ENCODE data around the gene UTS2B. TPM values are rescaled to one million over a fixed set of nuclear protein-coding genes. Genes with fewer than 3 reads are reported as not detected.

The UTS2B gene
- total RNA-seq, 1 experiment from 2014 or later, result 4.7 TPM

- no peak overlapping the region for H3K4me3 ChIP-seq (ENCODE audit: low read depth, low read length, poor library complexity, severe bottlenecking)
- H3K36me3 ChIP-seq (ENCODE audit: insufficient read depth, low read length, poor library complexity, severe bottlenecking), result no peaks in the 10 kb centered on the region
- POLR2A ChIA-PET (ENCODE audit: low non-redundant PET), result no interaction called here
- intact Hi-C loops (cut with micrococcal nuclease; ENCODE audit: unreplicated experiment), result no loop called here
- H3K4me1 ChIP-seq (ENCODE audit: insufficient read depth, low read length, poor library complexity, severe bottlenecking), result peaks cover 54% of the 10 kb centered on the region
- no peaks in the 10 kb centered on the region for H3K9me3 ChIP-seq (ENCODE audit: low read depth, low read length, poor library complexity, severe bottlenecking)
- no peak overlapping the region for H3K27ac ChIP-seq (ENCODE audit: low read depth, low read length, poor library complexity, severe bottlenecking)
- no peaks in the 10 kb centered on the region for H3K27me3 ChIP-seq (replicated peaks; ENCODE audit: insufficient read depth, low read depth, low read length, poor library complexity)
- CTCF ChIA-PET, result no interaction called here
- no TSS peak for BruUV-seq (replicated peaks)
- DNase-seq (ENCODE audit: low spot score), result no peak
- no peak for TF ChIP-seq EZH2 (IDR thresholded peaks at IDR 0.05; ENCODE audit: borderline replicate concordance, low read depth, low read length, poor library complexity, severe bottlenecking)
- TF ChIP-seq, protein P1, sequence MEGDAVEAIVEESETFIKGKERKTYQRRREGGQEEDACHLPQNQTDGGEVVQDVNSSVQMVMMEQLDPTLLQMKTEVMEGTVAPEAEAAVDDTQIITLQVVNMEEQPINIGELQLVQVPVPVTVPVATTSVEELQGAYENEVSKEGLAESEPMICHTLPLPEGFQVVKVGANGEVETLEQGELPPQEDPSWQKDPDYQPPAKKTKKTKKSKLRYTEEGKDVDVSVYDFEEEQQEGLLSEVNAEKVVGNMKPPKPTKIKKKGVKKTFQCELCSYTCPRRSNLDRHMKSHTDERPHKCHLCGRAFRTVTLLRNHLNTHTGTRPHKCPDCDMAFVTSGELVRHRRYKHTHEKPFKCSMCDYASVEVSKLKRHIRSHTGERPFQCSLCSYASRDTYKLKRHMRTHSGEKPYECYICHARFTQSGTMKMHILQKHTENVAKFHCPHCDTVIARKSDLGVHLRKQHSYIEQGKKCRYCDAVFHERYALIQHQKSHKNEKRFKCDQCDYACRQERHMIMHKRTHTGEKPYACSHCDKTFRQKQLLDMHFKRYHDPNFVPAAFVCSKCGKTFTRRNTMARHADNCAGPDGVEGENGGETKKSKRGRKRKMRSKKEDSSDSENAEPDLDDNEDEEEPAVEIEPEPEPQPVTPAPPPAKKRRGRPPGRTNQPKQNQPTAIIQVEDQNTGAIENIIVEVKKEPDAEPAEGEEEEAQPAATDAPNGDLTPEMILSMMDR (conservative IDR thresholded peaks at IDR 0.05; ENCODE audit: low read depth, low read length), result no peak
Observed at GRCh38 chr3:191345334-191345733, 15.0 kb upstream of the UTS2B start.

DNA sequence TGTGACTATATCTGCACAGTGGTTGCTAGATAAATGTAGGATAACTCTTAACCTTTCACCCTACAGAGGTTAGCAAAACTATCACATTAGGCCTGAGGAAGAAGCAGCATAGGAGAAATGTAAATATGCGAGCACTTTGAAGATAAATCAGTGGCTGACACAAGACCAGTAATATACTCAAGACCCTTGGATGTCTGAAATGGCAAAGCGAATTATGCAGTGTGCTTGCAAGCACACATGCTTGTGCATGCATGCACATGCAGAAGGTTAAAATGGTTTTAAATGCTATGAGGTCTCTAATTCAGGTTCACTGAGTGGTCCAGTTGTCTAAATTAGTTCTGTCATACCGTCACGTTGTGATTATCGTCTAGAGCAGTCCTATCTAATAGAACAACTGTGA is 13.6 kb upstream of the UTS2B start:
- Histone ChIP-seq H3K4me1 (ENCODE audit: insufficient read depth, low read length, poor library complexity, severe bottlenecking) (peaks cover 53% of the 10 kb centered on the region), H3K27me3 (replicated peaks; ENCODE audit: insufficient read depth, low read depth, low read length, poor library complexity) (no peaks in the 10 kb centered on the region), H3K27ac (ENCODE audit: low read depth, low read length, poor library complexity, severe bottlenecking) (no peak overlapping the region), H3K36me3 (ENCODE audit: insufficient read depth, low read length, poor library complexity, severe bottlenecking) (no peaks in the 10 kb centered on the region), H3K4me3 (ENCODE audit: low read depth, low read length, poor library complexity, severe bottlenecking) (no peak overlapping the region), H3K9me3 (ENCODE audit: low read depth, low read length, poor library complexity, severe bottlenecking) (no peaks in the 10 kb centered on the region)
- intact Hi-C loops (cut with micrococcal nuclease; ENCODE audit: unreplicated experiment), result no loop called here
- ChIA-PET CTCF (no interaction called here), POLR2A (ENCODE audit: low non-redundant PET) (no interaction called here)
- BruUV-seq (replicated peaks), result no TSS peak
- no peak for DNase-seq (ENCODE audit: low spot score)
- TF ChIP-seq, protein P1 (conservative IDR thresholded peaks at IDR 0.05; ENCODE audit: low read depth, low read length), result no peak
- TF ChIP-seq EZH2 (IDR thresholded peaks at IDR 0.05; ENCODE audit: borderline replicate concordance, low read depth, low read length, poor library complexity, severe bottlenecking), result no peak

GRCh38 chr3:191343115-191343514 is 12.8 kb upstream of the UTS2B start:
- no TSS peak for BruUV-seq (replicated peaks)
- intact Hi-C loops (cut with micrococcal nuclease; ENCODE audit: unreplicated experiment), result no loop called here
- peaks cover 56% of the 10 kb centered on the region for H3K4me1 ChIP-seq (ENCODE audit: insufficient read depth, low read length, poor library complexity, severe bottlenecking)
- TF ChIP-seq EZH2 (IDR thresholded peaks at IDR 0.05; ENCODE audit: borderline replicate concordance, low read depth, low read length, poor library complexity, severe bottlenecking), result no peak
- TF ChIP-seq, protein P1 (conservative IDR thresholded peaks at IDR 0.05; ENCODE audit: low read depth, low read length), result no peak
- ChIA-PET POLR2A (ENCODE audit: low non-redundant PET) (no interaction called here), CTCF (no interaction called here)
- no peaks in the 10 kb centered on the region for H3K27me3 ChIP-seq (replicated peaks; ENCODE audit: insufficient read depth, low read depth, low read length, poor library complexity)
- H3K9me3 ChIP-seq (ENCODE audit: low read depth, low read length, poor library complexity, severe bottlenecking), result no peaks in the 10 kb centered on the region
- DNase-seq (ENCODE audit: low spot score), result no peak
- no peak overlapping the region for H3K4me3 ChIP-seq (ENCODE audit: low read depth, low read length, poor library complexity, severe bottlenecking)
- H3K27ac ChIP-seq (ENCODE audit: low read depth, low read length, poor library complexity, severe bottlenecking), result no peak overlapping the region
- no peaks in the 10 kb centered on the region for H3K36me3 ChIP-seq (ENCODE audit: insufficient read depth, low read length, poor library complexity, severe bottlenecking)

All from A673 (cell line).